GF-D8 (cell line): ENCODE measurements around the gene ZC3H18.
"Not testable (repeated sequence)": the region's sequence is repeated elsewhere in the genome, so short reads cannot be mapped to it uniquely, and the experiment has no call there.

Experiments used
- DNase-seq: peaks from one replicate; lab custom pipeline; 2025; lab: John Stamatoyannopoulos, UW

ZC3H18 gene

GRCh38 chr16:88605186-88606147 is 35.3 kb downstream of the ZC3H18 start:
- DNase-seq: no peak

- no peak for DNase-seq
These were observed 36.0 kb downstream of the ZC3H18 start for GRCh38 chr16:88606148-88606757.

DNA sequence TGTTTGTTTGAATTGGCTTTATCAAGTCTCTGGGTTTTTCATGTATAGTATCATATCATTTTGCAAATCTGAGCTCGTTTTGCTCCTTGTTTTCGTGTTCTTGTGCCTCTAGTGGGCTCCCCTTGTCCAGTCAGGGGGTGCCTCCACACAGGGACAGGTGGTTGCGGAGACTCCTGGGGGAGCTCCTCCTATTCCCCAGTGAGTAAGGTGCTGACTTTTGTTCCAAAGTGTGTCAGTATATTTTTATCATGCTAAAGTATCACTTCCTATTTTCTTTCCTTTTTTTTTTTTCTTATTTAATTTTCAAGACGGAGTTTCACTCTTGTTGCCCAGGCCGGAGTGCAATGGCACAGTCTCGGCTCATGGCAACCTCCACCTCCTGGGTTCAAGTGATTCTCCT is 37.9 kb downstream of the ZC3H18 start:
- DNase-seq: no peak

DNA sequence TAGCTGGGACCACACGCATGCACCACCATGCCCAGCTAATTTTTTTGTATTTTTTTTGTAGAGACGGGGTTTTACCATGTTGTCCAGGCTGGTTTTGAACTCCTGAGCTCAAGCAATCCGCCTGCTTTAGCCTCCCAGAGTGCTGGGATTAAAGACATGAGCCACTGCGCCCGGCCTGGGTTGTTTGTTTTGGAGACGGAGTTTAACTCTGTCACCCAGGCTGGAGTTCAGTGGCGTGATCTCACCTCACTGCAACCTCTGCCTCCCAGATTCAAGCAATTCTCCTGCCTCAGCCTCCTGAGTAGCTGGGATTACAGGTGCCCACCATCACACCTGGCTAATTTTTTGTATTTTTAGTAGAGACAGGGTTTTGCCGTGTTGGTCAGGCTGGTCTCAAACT is 39.2 kb downstream of the ZC3H18 start:
- DNase-seq: not testable (repeated sequence)

- no peak for DNase-seq
These were observed 39.9 kb downstream of the ZC3H18 start for GRCh38 chr16:88610080-88610479.

- DNase-seq: no peak
These were observed 41.0 kb downstream of the ZC3H18 start for GRCh38 chr16:88610909-88611812.

- no peak for DNase-seq
These were observed 43.1 kb downstream of the ZC3H18 start for GRCh38 chr16:88613293-88613692.

DNA sequence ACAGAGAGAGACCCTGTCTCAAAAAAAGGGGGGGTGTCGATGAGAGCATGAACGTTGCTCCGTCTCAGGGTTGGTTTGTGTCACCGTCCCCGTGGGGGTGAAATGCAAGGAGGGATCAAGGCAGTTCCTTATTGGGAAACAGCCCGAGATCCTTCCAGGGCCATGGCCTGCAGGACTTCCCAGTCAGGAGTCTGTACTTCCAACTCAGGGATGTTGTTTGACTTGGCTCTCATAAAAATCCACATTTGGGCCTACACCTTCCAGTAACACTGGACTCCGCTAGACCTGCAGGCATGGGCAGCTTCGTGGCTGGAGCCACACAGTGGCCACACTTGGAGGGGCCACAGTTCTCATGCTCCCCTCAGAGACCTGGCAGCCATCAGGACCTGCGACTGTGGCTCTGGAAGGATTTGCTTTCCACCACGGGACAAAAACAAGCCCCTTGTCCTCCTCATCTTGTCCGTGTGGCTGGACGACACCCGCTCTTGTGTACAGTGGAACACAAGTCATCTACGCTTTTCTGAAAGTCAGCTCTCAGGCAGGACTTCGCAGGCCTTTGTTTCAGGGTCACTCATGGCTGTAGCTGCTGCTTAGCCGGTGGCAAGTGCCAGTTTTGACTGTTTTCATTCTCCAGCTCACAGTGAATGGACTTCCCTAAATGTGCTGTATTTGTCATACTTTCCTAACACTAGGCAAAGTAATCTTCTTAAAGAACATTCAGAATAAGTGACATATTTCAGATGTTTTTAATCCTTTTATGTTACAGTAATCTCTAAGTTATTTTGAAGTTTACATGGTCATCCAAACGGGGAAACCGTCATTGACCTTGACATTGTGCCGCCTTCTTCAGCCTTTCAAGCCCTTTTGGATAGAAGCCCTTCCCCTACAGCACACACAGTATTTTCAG is 44.0 kb downstream of the ZC3H18 start:
- no peak for DNase-seq

- DNase-seq: no peak
These were observed 44.8 kb downstream of the ZC3H18 start for GRCh38 chr16:88614818-88615580.

DNA sequence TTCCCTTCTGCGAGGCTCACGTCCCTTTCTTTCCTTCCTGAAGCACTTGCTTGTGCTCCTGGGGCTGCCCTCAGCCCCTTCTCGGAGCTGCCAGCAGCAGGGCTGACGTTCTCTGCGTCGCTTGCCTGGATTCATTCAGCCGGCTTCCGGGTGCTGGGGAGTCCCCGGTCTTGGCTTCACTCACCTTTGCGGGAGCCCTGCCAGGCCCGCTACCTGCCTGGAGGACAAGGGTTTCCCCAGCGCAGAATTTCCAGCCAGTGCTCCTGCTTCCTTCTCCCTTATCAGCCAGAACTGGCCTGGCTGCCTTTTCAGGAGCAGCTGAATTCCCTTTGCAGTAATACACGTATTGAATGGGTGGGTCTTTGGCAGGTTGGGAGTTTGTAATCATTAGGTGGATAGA is 46.1 kb downstream of the ZC3H18 start:
- DNase-seq: no peak

GRCh38 chr16:88616736-88617135 is 46.5 kb downstream of the ZC3H18 start:
- DNase-seq: no peak

DNA sequence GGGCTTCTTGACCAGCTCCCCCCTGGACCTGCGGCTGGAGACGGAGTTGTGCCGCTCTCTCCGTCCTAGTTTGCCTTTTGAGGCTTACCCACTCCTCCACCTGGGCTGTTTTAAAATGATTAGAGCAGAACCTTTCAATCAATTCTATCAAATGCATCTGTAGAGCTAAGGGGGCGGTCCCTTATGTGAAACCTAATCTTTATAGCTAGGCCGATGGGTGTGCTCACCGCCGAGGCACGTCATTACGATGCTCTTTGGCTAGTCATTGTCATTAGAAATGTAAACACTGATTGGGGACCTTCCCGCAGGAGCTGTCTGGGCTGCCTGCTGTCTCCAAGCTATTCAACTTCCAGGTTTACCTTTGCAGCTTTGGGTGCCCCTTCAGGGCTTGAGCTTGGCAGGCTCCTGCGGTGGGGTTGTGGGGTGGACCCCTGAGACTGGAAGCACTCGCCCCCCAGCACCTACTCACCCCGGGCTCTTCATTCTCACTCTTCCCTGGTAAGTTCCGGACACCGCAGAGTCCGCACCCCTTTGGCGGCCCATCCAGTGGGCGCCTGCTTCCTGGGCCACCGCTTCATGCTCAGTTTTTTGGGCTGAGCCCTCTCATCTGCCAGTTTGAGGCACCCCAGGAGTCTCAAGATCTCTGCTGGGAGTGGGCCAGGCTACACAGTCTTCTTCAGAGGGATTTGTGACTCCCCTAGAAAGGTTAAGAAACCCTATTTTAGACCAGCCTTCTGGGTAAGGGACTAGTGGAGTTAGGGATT is 47.2 kb downstream of the ZC3H18 start:
- DNase-seq: no peak

- no peak for DNase-seq
These were observed 48.2 kb downstream of the ZC3H18 start for GRCh38 chr16:88618182-88618955.

DNA sequence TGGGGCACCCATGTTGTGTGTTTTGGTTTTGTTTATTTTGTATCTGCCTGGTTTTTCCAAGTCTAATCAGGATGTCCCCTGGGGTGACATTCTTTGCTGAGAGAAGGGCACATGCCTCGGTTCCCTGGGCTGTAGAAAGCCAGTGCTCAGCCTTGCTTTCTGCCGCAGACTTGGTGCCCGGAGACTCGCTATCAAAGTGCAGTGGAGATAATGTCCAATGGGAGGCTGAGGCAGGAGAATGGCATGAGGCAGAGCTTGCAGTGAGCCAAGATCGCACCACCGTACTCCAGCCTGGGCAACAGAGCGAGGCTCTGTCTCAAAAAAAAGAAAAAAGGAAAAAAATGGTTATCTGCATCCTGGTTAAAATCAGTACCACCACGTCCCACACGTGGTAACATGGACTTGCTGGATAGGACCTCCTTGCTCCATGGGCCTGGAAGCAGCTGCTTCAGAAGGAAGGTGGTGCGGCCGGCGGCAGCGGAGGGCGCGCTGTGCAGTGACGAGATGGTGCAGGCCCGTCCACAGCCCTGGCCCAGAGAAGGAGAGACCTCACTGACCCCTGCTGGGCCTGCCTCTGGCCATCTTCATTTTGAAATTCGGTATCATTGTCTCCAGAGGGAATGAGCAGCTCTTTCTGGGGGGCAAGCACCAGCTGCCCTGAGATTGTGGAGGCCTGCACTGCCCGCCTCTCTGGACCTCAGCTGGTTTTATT is 48.9 kb downstream of the ZC3H18 start:
- DNase-seq: no peak

DNA sequence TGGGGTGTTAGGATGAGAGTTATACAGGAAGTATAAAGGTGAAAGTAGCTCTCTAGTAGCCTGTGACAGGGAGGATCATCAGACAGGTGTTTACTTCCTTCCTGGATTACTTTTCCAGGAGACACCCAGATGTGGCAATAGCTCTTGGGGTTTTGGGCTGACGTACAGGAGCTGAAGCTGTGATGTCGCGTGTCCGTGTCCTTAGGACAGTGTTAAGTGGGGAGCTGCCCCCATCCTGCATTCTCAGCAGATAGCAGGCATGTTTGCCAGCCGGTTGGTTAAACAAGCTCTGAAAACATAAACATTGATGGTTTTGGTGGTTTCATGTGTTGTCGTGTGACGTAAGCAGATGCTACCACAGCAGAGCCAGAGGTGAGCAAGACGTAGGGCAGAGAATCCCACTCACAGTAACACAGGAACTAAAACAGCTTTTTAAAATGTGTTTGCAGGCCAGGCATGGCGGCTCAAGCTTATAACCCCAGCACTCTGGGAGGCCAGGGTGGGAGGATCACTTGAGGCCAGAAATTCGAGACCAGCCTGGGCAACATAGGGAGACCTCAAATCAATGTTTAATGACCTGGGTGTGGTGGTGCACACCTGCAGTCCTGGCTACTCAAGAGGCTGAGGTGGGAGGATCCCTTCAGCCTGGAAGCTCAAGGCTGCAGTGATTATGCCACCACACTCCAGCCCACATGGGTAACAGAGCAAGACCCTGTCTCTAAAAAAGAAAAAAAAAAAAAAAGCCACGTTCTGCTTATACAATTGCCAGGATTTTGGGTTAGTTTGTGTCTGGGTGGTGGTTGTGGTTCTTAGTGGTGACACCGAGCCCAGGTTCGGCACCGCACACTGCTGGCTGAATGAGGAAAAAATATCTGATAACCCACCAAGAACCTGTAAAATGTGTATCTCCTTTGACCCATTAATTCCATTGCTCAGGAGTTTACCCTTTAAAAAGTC is 49.9 kb downstream of the ZC3H18 start:
- no peak for DNase-seq

- no peak for DNase-seq
These were observed 51.9 kb downstream of the ZC3H18 start for GRCh38 chr16:88622125-88622524.

GRCh38 chr16:88622866-88623265 is 52.7 kb downstream of the ZC3H18 start:
- no peak for DNase-seq
